ENCODE data around the gene SELE. TPM values are rescaled to one million over a fixed set of nuclear protein-coding genes. Genes with fewer than 3 reads are reported as not detected.

SELE gene
- polyA plus RNA-seq, 3 donors = not detected

DNA sequence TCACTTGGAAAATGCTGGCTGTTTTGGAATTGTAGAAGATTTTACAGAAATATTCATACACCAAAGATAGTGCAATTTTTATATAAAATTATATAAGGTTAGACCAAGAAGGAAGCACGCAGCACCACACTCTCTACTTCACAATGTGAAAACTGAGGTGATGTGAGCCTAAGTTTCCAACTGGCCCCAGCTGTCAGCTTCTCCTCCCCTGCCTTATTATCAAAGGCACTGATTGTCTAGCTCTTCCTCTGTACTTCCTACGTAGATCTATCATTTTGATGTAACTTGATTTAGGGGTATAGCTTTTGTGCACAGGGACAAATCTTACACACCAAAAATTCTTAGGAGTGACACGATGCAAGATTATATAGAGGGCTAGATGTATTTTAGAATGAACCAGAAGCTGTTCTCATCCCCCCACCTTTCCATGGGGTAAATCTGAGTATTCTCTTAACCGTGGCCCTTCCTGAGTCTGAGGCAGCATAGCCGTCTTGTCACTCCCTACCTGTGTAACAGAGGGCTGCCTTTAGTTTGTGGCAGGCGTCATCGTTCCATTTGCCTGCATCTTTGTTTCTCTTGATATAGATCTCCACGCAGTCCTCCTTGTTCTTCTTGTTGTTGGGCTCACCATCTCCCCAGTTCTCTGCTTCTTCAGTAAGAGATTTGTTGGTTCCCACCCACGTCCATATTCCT, 25.8 kb downstream of the SELE start:
- peaks cover 31 to 35% of the 10 kb centered on the region in 2 donors for H3K36me3 ChIP-seq (replicated peaks in 1 of 2; ENCODE audit: control insufficient read depth in 1 of 2, insufficient read depth in 2 of 2, low read length in 2 of 2)
- H3K27ac ChIP-seq (ENCODE audit: low read depth in 1 of 2, low read length in 2 of 2) = peak overlapping the region; percentile 37 to 81
- no peaks in the 10 kb centered on the region for H3K27me3 ChIP-seq (ENCODE audit: control insufficient read depth in 2 of 2, insufficient read depth in 2 of 2, low read length in 2 of 2)
- Mint-ChIP-seq H3K4me3 (peak overlapping the region; percentile 79 to 89), H3K4me1 (peaks cover 73% of the 10 kb centered on the region), H3K27ac (peak overlapping the region; percentile 84 to 94 (median 91)), H3K9me3 (peaks cover 0 to 5% (median 5%) of the 10 kb centered on the region in 7 donors), H3K36me3 (peaks cover 42 to 57% of the 10 kb centered on the region in 2 donors), H3K27me3 (ENCODE audit: low read depth in 3 of 3) (no peaks in the 10 kb centered on the region)
- peak overlapping the region; percentile 38 to 97 (median 75) for H3K4me3 ChIP-seq (replicated peaks in 1 of 3; ENCODE audit: low read depth in 2 of 3, low read length in 3 of 3)
- peaks cover 59 to 92% of the 10 kb centered on the region in 2 donors for H3K4me1 ChIP-seq (ENCODE audit: control insufficient read depth in 1 of 2, insufficient read depth in 2 of 2, low read length in 2 of 2)
- H3K4me2 ChIP-seq (replicated peaks; ENCODE audit: extremely low read depth, low read length, poor library complexity, severe bottlenecking) = peak overlapping the region; percentile 86
- H3K9ac ChIP-seq (ENCODE audit: insufficient read depth, low read length, poor library complexity, severe bottlenecking) = peak overlapping the region; percentile 41
- H2AFZ ChIP-seq (ENCODE audit: insufficient read depth, low read depth, low read length, poor library complexity, severe bottlenecking) = peak overlapping the region; percentile 64
- 43% methylated on average over 4 of the region's 9 CpGs for WGBS (ENCODE audit: insufficient coverage)
- no peaks in the 10 kb centered on the region for H4K20me1 ChIP-seq (ENCODE audit: insufficient read depth, low read length)
- no peak for DNase-seq
- H3K79me2 ChIP-seq (ENCODE audit: insufficient read depth, low read length) = peaks cover 85% of the 10 kb centered on the region
- TF ChIP-seq, protein P1, sequence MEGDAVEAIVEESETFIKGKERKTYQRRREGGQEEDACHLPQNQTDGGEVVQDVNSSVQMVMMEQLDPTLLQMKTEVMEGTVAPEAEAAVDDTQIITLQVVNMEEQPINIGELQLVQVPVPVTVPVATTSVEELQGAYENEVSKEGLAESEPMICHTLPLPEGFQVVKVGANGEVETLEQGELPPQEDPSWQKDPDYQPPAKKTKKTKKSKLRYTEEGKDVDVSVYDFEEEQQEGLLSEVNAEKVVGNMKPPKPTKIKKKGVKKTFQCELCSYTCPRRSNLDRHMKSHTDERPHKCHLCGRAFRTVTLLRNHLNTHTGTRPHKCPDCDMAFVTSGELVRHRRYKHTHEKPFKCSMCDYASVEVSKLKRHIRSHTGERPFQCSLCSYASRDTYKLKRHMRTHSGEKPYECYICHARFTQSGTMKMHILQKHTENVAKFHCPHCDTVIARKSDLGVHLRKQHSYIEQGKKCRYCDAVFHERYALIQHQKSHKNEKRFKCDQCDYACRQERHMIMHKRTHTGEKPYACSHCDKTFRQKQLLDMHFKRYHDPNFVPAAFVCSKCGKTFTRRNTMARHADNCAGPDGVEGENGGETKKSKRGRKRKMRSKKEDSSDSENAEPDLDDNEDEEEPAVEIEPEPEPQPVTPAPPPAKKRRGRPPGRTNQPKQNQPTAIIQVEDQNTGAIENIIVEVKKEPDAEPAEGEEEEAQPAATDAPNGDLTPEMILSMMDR (IDR thresholded peaks at IDR 0.05) = no peak
- intact Hi-C loops (cut with micrococcal nuclease) = loop anchor here in 1 of 2 donors (5.0 kb wide), 1 partner anchor 106 kb away; no protein-coding TSS in a partner anchor
- H3K9me3 ChIP-seq (replicated peaks in 1 of 2; ENCODE audit: control insufficient read depth in 1 of 2, insufficient read depth in 1 of 2, low read length in 2 of 2) = no peaks in the 10 kb centered on the region

DNA sequence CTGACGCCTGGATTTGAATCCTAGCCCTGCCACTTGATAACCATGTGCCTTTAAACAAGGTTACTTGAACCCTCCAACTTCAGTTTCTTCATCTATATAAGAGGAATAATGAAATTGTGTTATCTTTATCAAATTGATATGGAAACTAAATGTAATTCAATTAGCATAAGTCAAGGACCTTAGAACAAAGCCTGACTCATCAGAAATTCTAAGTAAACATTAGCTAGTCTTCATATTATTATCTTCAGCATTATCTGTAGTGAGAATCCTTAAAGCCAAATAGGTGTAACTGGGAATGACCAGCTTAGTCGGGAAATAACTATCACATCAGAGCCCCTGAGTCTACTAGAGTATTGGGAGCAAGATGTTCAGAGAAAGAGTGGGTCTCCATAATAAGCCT, 29.1 kb downstream of the SELE start:
- peaks cover 70 to 85% of the 10 kb centered on the region in 2 donors for H3K36me3 Mint-ChIP-seq
- intact Hi-C loops (cut with micrococcal nuclease) = loop anchor here in 1 of 2 donors (5.0 kb wide), 1 partner anchor 102 kb away; no protein-coding TSS in a partner anchor
- no peak overlapping the region for H2AFZ ChIP-seq (ENCODE audit: insufficient read depth, low read depth, low read length, poor library complexity, severe bottlenecking)

More for the DNA sequence above, 29.1 kb downstream of the SELE start:
- H3K27me3 ChIP-seq (ENCODE audit: control insufficient read depth in 2 of 2, insufficient read depth in 2 of 2, low read length in 2 of 2) = no peaks in the 10 kb centered on the region
- TF ChIP-seq, protein P1 (IDR thresholded peaks at IDR 0.05) = no peak
- H3K27ac Mint-ChIP-seq = peak overlapping the region in 4 of 7 donors; percentile 31 to 81 (median 58)
- no peaks in the 10 kb centered on the region for H3K27me3 Mint-ChIP-seq (ENCODE audit: low read depth in 3 of 3)
- peak overlapping the region in 1 of 2 donors; percentile 50 for H3K27ac ChIP-seq (ENCODE audit: low read depth in 1 of 2, low read length in 2 of 2)
- no peaks in the 10 kb centered on the region for H3K9me3 ChIP-seq (replicated peaks in 1 of 2; ENCODE audit: control insufficient read depth in 1 of 2, insufficient read depth in 1 of 2, low read length in 2 of 2)
- peak overlapping the region; percentile 6 for H3K4me2 ChIP-seq (replicated peaks; ENCODE audit: extremely low read depth, low read length, poor library complexity, severe bottlenecking)
- no peaks in the 10 kb centered on the region for H3K9me3 Mint-ChIP-seq
- no peak overlapping the region for H3K4me3 ChIP-seq (replicated peaks in 1 of 3; ENCODE audit: low read depth in 2 of 3, low read length in 3 of 3)
- H3K4me1 ChIP-seq (ENCODE audit: control insufficient read depth in 1 of 2, insufficient read depth in 2 of 2, low read length in 2 of 2) = peaks cover 83 to 94% of the 10 kb centered on the region in 2 donors
- peaks cover 87% of the 10 kb centered on the region for H3K79me2 ChIP-seq (ENCODE audit: insufficient read depth, low read length)
- WGBS (ENCODE audit: insufficient coverage) = no CpG with 5 or more reads among the region's 2 CpGs
- DNase-seq = no peak
- peak overlapping the region in 1 of 2 donors; percentile 67 for H3K4me3 Mint-ChIP-seq
- H4K20me1 ChIP-seq (ENCODE audit: insufficient read depth, low read length) = no peaks in the 10 kb centered on the region
- H3K4me1 Mint-ChIP-seq = peaks cover 88% of the 10 kb centered on the region
- peaks cover 61 to 63% of the 10 kb centered on the region in 2 donors for H3K36me3 ChIP-seq (replicated peaks in 1 of 2; ENCODE audit: control insufficient read depth in 1 of 2, insufficient read depth in 2 of 2, low read length in 2 of 2)
- H3K9ac ChIP-seq (ENCODE audit: insufficient read depth, low read length, poor library complexity, severe bottlenecking) = no peak overlapping the region

All from CD14-positive monocyte (primary cell).